Endothelial cell of umbilical vein (primary cell): Measurements from ENCODE around the gene DDX10. TPM values are rescaled to one million over a fixed set of nuclear protein-coding genes. Genes with fewer than 3 reads are reported as not detected.

Experiments used
- BruUV-seq: library from RNA; stranded (reverse); fragments of 400-500 nt; replicated peaks from 2 replicates; lab custom pipeline; 2021; lab: Mats Ljungman, UMichigan
- CTCF ChIA-PET: fragments of 300-600, 350-600 bp; sonication (Branson Sonifier 250); formaldehyde crosslinking; loops from one replicate; lab custom pipeline; 2021; ENCODE audit warnings: antibody characterized with exemption, inconsistent platforms; lab: Charles Lee
- POLR2A ChIA-PET: fragments of 300-600, 350-600 bp; sonication (Branson Sonifier 250); formaldehyde crosslinking; loops from one replicate; lab custom pipeline; 2021; ENCODE audit warnings: antibody characterized with exemption, inconsistent platforms; lab: Charles Lee
- DNase-seq: peaks from one replicate; pipeline ENCODE4 v3.0.0-alpha.2; 2011; ENCODE audit warnings: low read depth, low spot score
- FAIRE-seq: peaks from 2 replicates; lab custom pipeline; 2011; peaks lifted over from hg19 to GRCh38; lab: Jason Lieb, UNC
- H2AFZ ChIP-seq: 2 replicates; pipeline ENCODE4 v1.6.0; 2012; ENCODE audit warnings: low read depth, low read length, control low read depth, inconsistent platforms
- H3K27ac ChIP-seq: 2 replicates; pipeline ENCODE4 v1.5.1; 2011; ENCODE audit warnings: low read depth, mild to moderate bottlenecking, control low read depth, low read length, moderate library complexity; ENCODE audit not compliant: insufficient read depth
- H3K27me3 ChIP-seq, 2 experiments: 2 replicates each; pipeline versions ENCODE4 v1.6.0 to v1.6.1; 2011; ENCODE audit warnings: low read length in 2 of 2, mixed read lengths in 1 of 2; ENCODE audit not compliant: control insufficient read depth in 2 of 2, insufficient read depth in 2 of 2
- H3K36me3 ChIP-seq, 2 experiments: 2 replicates in 1 of 2; 3 replicates in 1 of 2; pipeline ENCODE4 v1.5.1; 2011; ENCODE audit warnings: low read length in 2 of 2, mild to moderate bottlenecking in 1 of 2, moderate library complexity in 1 of 2; ENCODE audit not compliant: control insufficient read depth in 2 of 2, insufficient read depth in 2 of 2; ENCODE audit errors: extremely low read depth in 1 of 2
- H3K4me1 ChIP-seq: 3 replicates; pipeline ENCODE4 v1.5.1; 2011; ENCODE audit warnings: mild to moderate bottlenecking, low read length; ENCODE audit not compliant: control insufficient read depth, insufficient read depth; ENCODE audit errors: extremely low read depth
- H3K4me2 ChIP-seq: 2 replicates; pipeline ENCODE4 v1.6.1; 2011; ENCODE audit warnings: low read length, control low read depth, mixed read lengths; ENCODE audit not compliant: insufficient read depth
- H3K4me3 ChIP-seq, 3 experiments: fragments of 200-600 bp in 1 of 3; sonication (generic), shearing (Covaris generic) in 1 of 3; replicated peaks in 1 of 3; 2 replicates each; pipeline ENCODE4 v1.5.1; 2011 to 2016; ENCODE audit warnings: control low read depth in 3 of 3, low read length in 3 of 3, mild to moderate bottlenecking in 2 of 3, inconsistent platforms in 1 of 3, low read depth in 1 of 3, moderate library complexity in 1 of 3; ENCODE audit not compliant: insufficient read depth in 1 of 3
- H3K79me2 ChIP-seq: 2 replicates; pipeline ENCODE4 v1.6.0; 2012; ENCODE audit warnings: low read length, inconsistent platforms; ENCODE audit not compliant: control insufficient read depth, insufficient read depth
- H3K9ac ChIP-seq: replicated peaks from 2 replicates; pipeline ENCODE3; 2011; ENCODE audit warnings: low read length, control low read depth; ENCODE audit not compliant: insufficient read depth; ENCODE audit errors: extremely low read depth
- H3K9me1 ChIP-seq: replicated peaks from 3 replicates; pipeline ENCODE4 v1.6.0; 2011; ENCODE audit warnings: mild to moderate bottlenecking, low read length; ENCODE audit not compliant: control insufficient read depth, insufficient read depth; ENCODE audit errors: extremely low read depth
- H3K9me3 ChIP-seq: replicated peaks from 2 replicates; pipeline ENCODE4 v1.5.1; 2012; ENCODE audit warnings: low read length, inconsistent platforms; ENCODE audit not compliant: control insufficient read depth, insufficient read depth
- H4K20me1 ChIP-seq: replicated peaks from 2 replicates; pipeline ENCODE3; 2011; ENCODE audit warnings: mild to moderate bottlenecking, low read length; ENCODE audit not compliant: control insufficient read depth, insufficient read depth; ENCODE audit errors: extremely low read depth
- CTCF ChIP-seq, 2 donors: IDR thresholded peaks; 1 replicate in 1 of 2; 2 replicates in 1 of 2; pipeline ENCODE4 v1.5.1; 2011; ENCODE audit warnings: low read length in 2 of 2, mild to moderate bottlenecking in 2 of 2, moderate library complexity in 2 of 2, control low read depth in 1 of 2, inconsistent platforms in 1 of 2, low read depth in 1 of 2; ENCODE audit not compliant: insufficient read depth in 1 of 2; ENCODE audit errors: extremely low read depth in 1 of 2
- EZH2 ChIP-seq: IDR thresholded peaks from 2 replicates; pipeline ENCODE4 v1.6.1; 2012; ENCODE audit warnings: borderline replicate concordance, low read depth, mild to moderate bottlenecking, moderate library complexity, low read length, inconsistent platforms; ENCODE audit not compliant: severe bottlenecking
- FOS ChIP-seq: IDR thresholded peaks from 2 replicates; pipeline ENCODE4 v1.6.1; 2011; ENCODE audit warnings: mild to moderate bottlenecking, low read length, moderate library complexity, borderline replicate concordance; ENCODE audit not compliant: insufficient read depth
- GATA2 ChIP-seq: IDR thresholded peaks from 2 replicates; pipeline ENCODE4 v1.7.0; 2011; ENCODE audit warnings: low read depth, mild to moderate bottlenecking, moderate library complexity, mixed read lengths, low read length; ENCODE audit not compliant: insufficient read length, insufficient read depth
- JUN ChIP-seq: IDR thresholded peaks from 2 replicates; pipeline ENCODE4 v1.6.1; 2011; ENCODE audit warnings: borderline replicate concordance, low read depth; ENCODE audit not compliant: insufficient read length, insufficient read depth
- MAX ChIP-seq: IDR thresholded peaks from 2 replicates; pipeline ENCODE4 v1.6.1; 2011; ENCODE audit not compliant: insufficient read depth, insufficient read length
- MYC ChIP-seq: IDR thresholded peaks from one replicate; pipeline ENCODE4 v1.6.1; 2011; ENCODE audit warnings: mild to moderate bottlenecking, low read depth, low read length
- POLR2A ChIP-seq: IDR thresholded peaks from 2 replicates; pipeline ENCODE4 v1.6.1; 2012; ENCODE audit warnings: low read depth, mild to moderate bottlenecking, control low read depth, low read length
- POLR2AphosphoS5 ChIP-seq: IDR thresholded peaks from 2 replicates; pipeline ENCODE4 v1.6.1; 2012; ENCODE audit warnings: low read depth, mild to moderate bottlenecking, control low read depth, low read length, moderate library complexity; ENCODE audit not compliant: insufficient read depth
- dilution Hi-C: fragments of 300-500 bp; cut with MboI; formaldehyde crosslinking; loops from one replicate; pipeline ENCODE4 v1.15.0; 2019; ENCODE audit warnings: low sequenced_read_pairs; ENCODE audit not compliant: extremely low pct_ligation_motif_present
- intact Hi-C: fragments of 100-400 bp; cut with micrococcal nuclease; formaldehyde crosslinking; loops from one replicate; pipeline ENCODE4 v1.10.0; 2022
- polyA plus RNA-seq, 4 experiments: library from polyadenylated mRNA; depleted of rRNA in 3 of 4; stranded (reverse) in 3 of 4; unstranded in 1 of 4; fragments of >200 nt; gene quantifications; 2 replicates each; pipeline versions ENCODE4 v1.2.1 to v1.2.3, GENCODE V29; 2011 to 2012; ENCODE audit warnings: missing spikeins in 1 of 4
- total RNA-seq: library from RNA; stranded (reverse); gene quantifications from 2 replicates; pipeline ENCODE4 v1.2.3, GENCODE V29; 2021

DDX10 gene
- total and polyA plus RNA-seq, 2 donors (not counting 3 experiments of a cell fraction or from before 2014, with no cell fraction given), result 29.8 to 35.2 TPM

- Histone ChIP-seq H3K4me1 (peaks cover 29% of the 10 kb centered on the region), H3K36me3 (no peaks in the 10 kb centered on the region), H3K27ac (no peak overlapping the region), H2AFZ (no peak overlapping the region), H3K4me2 (no peak overlapping the region), H3K9me1 (no peaks in the 10 kb centered on the region), H3K4me3 (no peak overlapping the region), H3K27me3 (no peaks in the 10 kb centered on the region), H4K20me1 (no peaks in the 10 kb centered on the region), H3K9me3 (no peaks in the 10 kb centered on the region), H3K79me2 (peaks cover 1% of the 10 kb centered on the region), H3K9ac (no peak overlapping the region)
- dilution Hi-C loops (no loop called here), intact Hi-C loops (no loop called here)
- BruUV-seq, result no TSS peak
- DNase-seq (no peak), FAIRE-seq (no peak)
- CTCF ChIA-PET, result no interaction called here
- POLR2A ChIA-PET, result no interaction called here
- TF ChIP-seq FOS (no peak), GATA2 (no peak), JUN (no peak), POLR2A (no peak), CTCF (IDR thresholded peaks at IDR 0.05; ENCODE audit: extremely low read depth in 1 of 2, insufficient read depth in 1 of 2, low read depth in 1 of 2, low read length in 2 of 2) (no peak), POLR2AphosphoS5 (no peak), MYC (no peak), EZH2 (no peak), MAX (no peak)
Measured at GRCh38 chr11:108858622-108859021, 193.8 kb downstream of the DDX10 start.
